ENCODE data around the gene GULP1. TPM values are rescaled to one million over a fixed set of nuclear protein-coding genes. Genes with fewer than 3 reads are reported as not detected.
A peak's percentile ranks its signal among the peaks of the same experiment; 100 is the strongest.
"Not testable (repeated sequence)": the region's sequence is repeated elsewhere in the genome, so short reads cannot be mapped to it uniquely, and the experiment has no call there.

GULP1 gene
- total and polyA plus RNA-seq, 2 experiments from 2014 or later, result 94.6 to 181 TPM

DNA sequence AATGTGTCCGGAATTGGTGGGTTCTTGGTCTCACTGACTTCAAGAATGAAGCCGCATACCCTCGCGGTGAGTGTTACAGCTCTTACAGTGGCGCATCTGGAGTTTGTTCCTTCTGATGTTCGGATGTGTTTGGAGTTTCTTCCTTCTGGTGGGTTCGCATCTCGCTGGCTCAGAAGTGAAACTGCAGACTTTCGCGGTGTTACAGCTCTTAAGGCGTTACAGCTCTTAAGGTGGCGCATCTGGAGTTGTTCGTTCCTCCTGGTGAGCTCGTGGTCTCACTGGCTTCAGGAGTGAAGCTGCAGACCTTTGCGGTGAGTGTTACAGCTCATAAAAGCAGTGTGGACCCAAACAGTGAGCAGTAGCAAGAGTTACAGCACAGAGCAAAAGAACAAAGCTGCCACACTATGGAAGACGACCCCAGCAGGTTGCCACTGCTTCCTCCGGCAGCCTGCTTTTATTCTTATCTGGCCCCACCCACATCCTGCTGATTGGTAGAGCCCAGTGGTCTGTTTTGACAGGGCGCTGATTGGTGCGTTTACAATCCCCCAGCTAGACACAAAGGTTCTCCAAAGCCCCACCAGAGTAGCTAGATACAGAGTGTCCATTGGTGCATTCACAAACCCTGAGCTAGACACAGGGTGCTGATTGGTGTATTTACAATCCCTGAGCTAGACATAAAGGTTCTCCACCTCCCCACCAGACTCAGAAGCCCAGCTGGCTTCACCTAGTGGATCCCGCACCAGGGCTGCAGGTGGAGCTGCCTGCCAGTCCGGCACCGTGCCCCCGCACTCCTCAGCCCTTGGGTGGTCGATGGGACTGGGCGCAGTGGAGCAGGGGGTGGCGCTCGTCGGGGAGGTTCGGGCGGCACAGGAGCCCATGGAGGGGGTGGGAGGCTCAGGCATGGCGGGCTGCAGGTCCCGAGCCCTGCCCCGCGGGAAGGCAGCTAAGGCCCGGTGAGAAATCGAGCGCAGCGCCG, 314.2 kb downstream of the GULP1 start:
- H3K27ac ChIP-seq (ENCODE audit: low read depth), result 0 out of 2 replicates have a peak overlapping the region, but pooled peaks have one; percentile 7
- not testable (repeated sequence) for H3K9me2 ChIP-seq (ENCODE audit: insufficient read depth); H3K27me3 ChIP-seq (ENCODE audit: insufficient read depth); H2AFZ ChIP-seq; H3K4me3 ChIP-seq; ATAC-seq; H3K9me3 Mint-ChIP-seq; DNase-seq (ENCODE audit: low spot score); H3K4me1 Mint-ChIP-seq; H3K4me2 ChIP-seq; H3K36me3 ChIP-seq (ENCODE audit: insufficient read depth); H3K79me2 ChIP-seq (replicated peaks; ENCODE audit: insufficient read depth); H3K36me3 Mint-ChIP-seq (ENCODE audit: low read depth); H3K27me3 Mint-ChIP-seq (ENCODE audit: insufficient read depth, low read depth, poor library complexity); H3F3A ChIP-seq (replicated peaks; ENCODE audit: low read depth); H3K4me1 ChIP-seq (ENCODE audit: insufficient read depth); H3K4me3 Mint-ChIP-seq; H4K20me1 ChIP-seq (replicated peaks; ENCODE audit: insufficient read depth)
- 0 out of 2 replicates have a peak overlapping the region, but pooled peaks have one; percentile 61 for H3K27ac Mint-ChIP-seq

DNA sequence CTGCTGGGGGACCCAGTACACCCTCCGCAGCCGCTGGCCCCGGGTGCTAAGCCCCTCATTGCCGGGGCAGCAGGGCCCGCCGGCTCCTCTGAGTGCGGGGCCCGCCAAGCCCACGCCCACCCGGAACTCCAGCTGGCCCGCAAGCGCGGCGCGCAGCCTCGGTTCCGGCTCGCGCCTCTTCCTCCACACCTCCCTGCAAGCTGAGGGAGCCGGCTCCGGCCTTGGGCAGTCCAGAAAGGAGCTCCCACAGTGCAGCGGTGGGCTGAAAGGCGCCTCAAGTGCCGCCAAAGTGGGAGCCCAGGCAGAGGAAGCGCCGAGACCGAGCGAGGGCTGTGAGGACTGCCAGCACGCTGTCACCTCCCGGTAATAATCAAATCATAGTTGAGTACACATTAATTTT, 314.9 kb downstream of the GULP1 start:
- H3K36me3 Mint-ChIP-seq (ENCODE audit: low read depth); H3K27ac ChIP-seq (ENCODE audit: low read depth); H3K4me3 Mint-ChIP-seq; H4K20me1 ChIP-seq (replicated peaks; ENCODE audit: insufficient read depth); H3K4me3 ChIP-seq; ATAC-seq; H3K4me2 ChIP-seq; H3K9me2 ChIP-seq (ENCODE audit: insufficient read depth); H3K4me1 ChIP-seq (ENCODE audit: insufficient read depth); H3K27me3 ChIP-seq (ENCODE audit: insufficient read depth); H3K4me1 Mint-ChIP-seq; H3K27me3 Mint-ChIP-seq (ENCODE audit: insufficient read depth, low read depth, poor library complexity); H3F3A ChIP-seq (replicated peaks; ENCODE audit: low read depth); H3K27ac Mint-ChIP-seq; H2AFZ ChIP-seq; DNase-seq (ENCODE audit: low spot score); H3K9me3 Mint-ChIP-seq; H3K36me3 ChIP-seq (ENCODE audit: insufficient read depth); H3K79me2 ChIP-seq (replicated peaks; ENCODE audit: insufficient read depth): not testable (repeated sequence)

DNA sequence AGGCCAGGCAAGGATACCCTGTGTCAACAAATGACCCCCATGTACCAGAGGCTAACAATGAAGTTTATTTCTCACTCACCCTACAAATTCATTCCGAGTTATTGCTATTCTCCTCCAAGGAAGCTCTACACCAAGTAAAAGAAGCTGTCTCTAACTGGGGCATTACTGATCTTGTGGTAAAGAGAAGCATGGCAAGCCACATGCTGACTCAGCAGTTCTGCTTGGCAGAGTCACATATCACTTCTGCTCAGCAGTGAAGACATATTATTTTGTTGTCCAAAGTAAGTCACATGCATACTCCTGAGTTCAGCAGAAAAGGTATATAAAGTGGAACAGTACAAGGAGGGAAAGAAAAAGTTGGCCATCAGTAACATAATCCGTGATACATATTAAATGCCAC, 315.8 kb downstream of the GULP1 start:
- ATAC-seq, result no peak; the same call in 2 of the 3 replicates
- Histone ChIP-seq H3K27me3 (ENCODE audit: insufficient read depth) (no peaks in the 10 kb centered on the region), H3K9me2 (ENCODE audit: insufficient read depth) (no peaks in the 10 kb centered on the region), H4K20me1 (replicated peaks; ENCODE audit: insufficient read depth) (no peaks in the 10 kb centered on the region), H3K27ac (ENCODE audit: low read depth) (no peak overlapping the region), H3K4me1 (ENCODE audit: insufficient read depth) (no peaks in the 10 kb centered on the region), H2AFZ (no peak overlapping the region), H3K4me3 (no peak overlapping the region), H3F3A (replicated peaks; ENCODE audit: low read depth) (no peaks in the 10 kb centered on the region), H3K36me3 (ENCODE audit: insufficient read depth) (no peaks in the 10 kb centered on the region), H3K4me2 (no peak overlapping the region), H3K79me2 (replicated peaks; ENCODE audit: insufficient read depth) (no peaks in the 10 kb centered on the region)
- Mint-ChIP-seq H3K9me3 (peaks cover 8% of the 10 kb centered on the region; the same call in 1 of the 3 replicates), H3K4me3 (no peak overlapping the region), H3K4me1 (no peaks in the 10 kb centered on the region), H3K27ac (peak overlapping the region; percentile 31), H3K36me3 (ENCODE audit: low read depth) (peaks cover 4% of the 10 kb centered on the region; the same call in 1 of the 3 replicates), H3K27me3 (ENCODE audit: insufficient read depth, low read depth, poor library complexity) (peaks cover 2% of the 10 kb centered on the region)
- DNase-seq (ENCODE audit: low spot score), result no peak
- no peak for TF ChIP-seq POLR2AphosphoS5 (IDR thresholded peaks at IDR 0.05; ENCODE audit: low read depth)
- TF ChIP-seq ZNF331 (CRISPR knock-in tag; IDR thresholded peaks at IDR 0.05; ENCODE audit: low read depth), result no peak
- TF ChIP-seq EZH2 (IDR thresholded peaks at IDR 0.05; ENCODE audit: low read depth, unreplicated experiment), result no peak
- no peak for TF ChIP-seq NANOG (IDR thresholded peaks at IDR 0.05; ENCODE audit: borderline replicate concordance)
- TF ChIP-seq, protein P1, sequence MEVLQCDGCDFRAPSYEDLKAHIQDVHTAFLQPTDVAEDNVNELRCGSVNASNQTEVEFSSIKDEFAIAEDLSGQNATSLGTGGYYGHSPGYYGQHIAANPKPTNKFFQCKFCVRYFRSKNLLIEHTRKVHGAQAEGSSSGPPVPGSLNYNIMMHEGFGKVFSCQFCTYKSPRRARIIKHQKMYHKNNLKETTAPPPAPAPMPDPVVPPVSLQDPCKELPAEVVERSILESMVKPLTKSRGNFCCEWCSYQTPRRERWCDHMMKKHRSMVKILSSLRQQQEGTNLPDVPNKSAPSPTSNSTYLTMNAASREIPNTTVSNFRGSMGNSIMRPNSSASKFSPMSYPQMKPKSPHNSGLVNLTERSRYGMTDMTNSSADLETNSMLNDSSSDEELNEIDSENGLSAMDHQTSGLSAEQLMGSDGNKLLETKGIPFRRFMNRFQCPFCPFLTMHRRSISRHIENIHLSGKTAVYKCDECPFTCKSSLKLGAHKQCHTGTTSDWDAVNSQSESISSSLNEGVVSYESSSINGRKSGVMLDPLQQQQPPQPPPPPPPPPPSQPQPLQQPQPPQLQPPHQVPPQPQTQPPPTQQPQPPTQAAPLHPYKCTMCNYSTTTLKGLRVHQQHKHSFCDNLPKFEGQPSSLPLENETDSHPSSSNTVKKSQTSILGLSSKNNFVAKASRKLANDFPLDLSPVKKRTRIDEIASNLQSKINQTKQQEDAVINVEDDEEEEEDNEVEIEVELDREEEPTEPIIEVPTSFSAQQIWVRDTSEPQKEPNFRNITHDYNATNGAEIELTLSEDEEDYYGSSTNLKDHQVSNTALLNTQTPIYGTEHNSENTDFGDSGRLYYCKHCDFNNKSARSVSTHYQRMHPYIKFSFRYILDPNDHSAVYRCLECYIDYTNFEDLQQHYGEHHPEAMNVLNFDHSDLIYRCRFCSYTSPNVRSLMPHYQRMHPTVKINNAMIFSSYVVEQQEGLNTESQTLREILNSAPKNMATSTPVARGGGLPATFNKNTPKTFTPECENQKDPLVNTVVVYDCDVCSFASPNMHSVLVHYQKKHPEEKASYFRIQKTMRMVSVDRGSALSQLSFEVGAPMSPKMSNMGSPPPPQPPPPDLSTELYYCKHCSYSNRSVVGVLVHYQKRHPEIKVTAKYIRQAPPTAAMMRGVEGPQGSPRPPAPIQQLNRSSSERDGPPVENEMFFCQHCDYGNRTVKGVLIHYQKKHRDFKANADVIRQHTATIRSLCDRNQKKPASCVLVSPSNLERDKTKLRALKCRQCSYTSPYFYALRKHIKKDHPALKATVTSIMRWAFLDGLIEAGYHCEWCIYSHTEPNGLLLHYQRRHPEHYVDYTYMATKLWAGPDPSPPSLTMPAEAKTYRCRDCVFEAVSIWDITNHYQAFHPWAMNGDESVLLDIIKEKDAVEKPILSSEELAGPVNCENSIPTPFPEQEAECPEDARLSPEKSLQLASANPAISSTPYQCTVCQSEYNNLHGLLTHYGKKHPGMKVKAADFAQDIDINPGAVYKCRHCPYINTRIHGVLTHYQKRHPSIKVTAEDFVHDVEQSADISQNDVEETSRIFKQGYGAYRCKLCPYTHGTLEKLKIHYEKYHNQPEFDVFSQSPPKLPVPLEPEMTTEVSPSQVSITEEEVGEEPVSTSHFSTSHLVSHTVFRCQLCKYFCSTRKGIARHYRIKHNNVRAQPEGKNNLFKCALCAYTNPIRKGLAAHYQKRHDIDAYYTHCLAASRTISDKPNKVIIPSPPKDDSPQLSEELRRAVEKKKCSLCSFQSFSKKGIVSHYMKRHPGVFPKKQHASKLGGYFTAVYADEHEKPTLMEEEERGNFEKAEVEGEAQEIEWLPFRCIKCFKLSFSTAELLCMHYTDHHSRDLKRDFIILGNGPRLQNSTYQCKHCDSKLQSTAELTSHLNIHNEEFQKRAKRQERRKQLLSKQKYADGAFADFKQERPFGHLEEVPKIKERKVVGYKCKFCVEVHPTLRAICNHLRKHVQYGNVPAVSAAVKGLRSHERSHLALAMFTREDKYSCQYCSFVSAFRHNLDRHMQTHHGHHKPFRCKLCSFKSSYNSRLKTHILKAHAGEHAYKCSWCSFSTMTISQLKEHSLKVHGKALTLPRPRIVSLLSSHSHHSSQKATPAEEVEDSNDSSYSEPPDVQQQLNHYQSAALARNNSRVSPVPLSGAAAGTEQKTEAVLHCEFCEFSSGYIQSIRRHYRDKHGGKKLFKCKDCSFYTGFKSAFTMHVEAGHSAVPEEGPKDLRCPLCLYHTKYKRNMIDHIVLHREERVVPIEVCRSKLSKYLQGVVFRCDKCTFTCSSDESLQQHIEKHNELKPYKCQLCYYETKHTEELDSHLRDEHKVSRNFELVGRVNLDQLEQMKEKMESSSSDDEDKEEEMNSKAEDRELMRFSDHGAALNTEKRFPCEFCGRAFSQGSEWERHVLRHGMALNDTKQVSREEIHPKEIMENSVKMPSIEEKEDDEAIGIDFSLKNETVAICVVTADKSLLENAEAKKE (CRISPR knock-in tag; IDR thresholded peaks at IDR 0.05), result no peak
- TF ChIP-seq EZH2phosphoT487 (IDR thresholded peaks at IDR 0.05; ENCODE audit: unreplicated experiment), result no peak
- no peak for TF ChIP-seq STAT1 (IDR thresholded peaks at IDR 0.05; ENCODE audit: unreplicated experiment)
- TF ChIP-seq, protein P2, sequence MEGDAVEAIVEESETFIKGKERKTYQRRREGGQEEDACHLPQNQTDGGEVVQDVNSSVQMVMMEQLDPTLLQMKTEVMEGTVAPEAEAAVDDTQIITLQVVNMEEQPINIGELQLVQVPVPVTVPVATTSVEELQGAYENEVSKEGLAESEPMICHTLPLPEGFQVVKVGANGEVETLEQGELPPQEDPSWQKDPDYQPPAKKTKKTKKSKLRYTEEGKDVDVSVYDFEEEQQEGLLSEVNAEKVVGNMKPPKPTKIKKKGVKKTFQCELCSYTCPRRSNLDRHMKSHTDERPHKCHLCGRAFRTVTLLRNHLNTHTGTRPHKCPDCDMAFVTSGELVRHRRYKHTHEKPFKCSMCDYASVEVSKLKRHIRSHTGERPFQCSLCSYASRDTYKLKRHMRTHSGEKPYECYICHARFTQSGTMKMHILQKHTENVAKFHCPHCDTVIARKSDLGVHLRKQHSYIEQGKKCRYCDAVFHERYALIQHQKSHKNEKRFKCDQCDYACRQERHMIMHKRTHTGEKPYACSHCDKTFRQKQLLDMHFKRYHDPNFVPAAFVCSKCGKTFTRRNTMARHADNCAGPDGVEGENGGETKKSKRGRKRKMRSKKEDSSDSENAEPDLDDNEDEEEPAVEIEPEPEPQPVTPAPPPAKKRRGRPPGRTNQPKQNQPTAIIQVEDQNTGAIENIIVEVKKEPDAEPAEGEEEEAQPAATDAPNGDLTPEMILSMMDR (conservative IDR thresholded peaks at IDR 0.05; ENCODE audit: low read depth in 2 of 2), result no peak

Measured in GM23338 (cell line).